ENCODE results near the gene RRP1. TPM values are rescaled to one million over a fixed set of nuclear protein-coding genes. Genes with fewer than 3 reads are reported as not detected.

The RRP1 gene
- total and polyA plus RNA-seq, 9 of the 15 experiments (the other 6 are each of a cell fraction or from before 2014, with no cell fraction given) = 0.89 to 105 (median 51.6) TPM

DNA sequence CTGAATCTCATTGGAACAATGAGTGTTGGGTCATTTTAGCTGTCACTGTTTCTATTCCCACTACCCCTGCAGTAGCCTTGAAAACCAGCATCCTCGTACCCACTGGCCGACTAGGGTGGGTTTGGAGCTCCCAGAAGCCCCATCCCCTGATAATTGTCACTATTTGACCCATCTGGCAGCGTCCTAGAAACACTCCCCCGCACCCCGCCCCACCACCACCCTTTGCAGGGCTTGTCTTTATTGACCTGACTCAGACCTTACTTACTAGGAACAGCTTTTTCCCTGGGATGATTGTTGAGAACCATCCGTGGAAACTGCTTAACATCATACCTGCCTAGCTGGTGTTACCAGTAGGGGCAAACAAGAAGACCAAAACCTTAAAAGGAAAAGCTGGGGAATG is 47.2 kb downstream of the RRP1 start (continued):
- TF ChIP-seq HDAC2 (IDR thresholded peaks at IDR 0.05) (no peak), HSF4 (CRISPR knock-in tag; IDR thresholded peaks at IDR 0.05; ENCODE audit: borderline replicate concordance) (no peak), ZFP30 (CRISPR knock-in tag; IDR thresholded peaks at IDR 0.05; ENCODE audit: borderline replicate concordance) (no peak), PHF20 (IDR thresholded peaks at IDR 0.05; ENCODE audit: partially characterized antibody) (no peak), HDAC8 (tag; IDR thresholded peaks at IDR 0.05) (no peak), EGR1 (conservative IDR thresholded peaks at IDR 0.05) (peak; percentile 51), DPF2 (IDR thresholded peaks at IDR 0.05) (0 out of 2 replicates have a peak, but pooled peaks have one; percentile 13), KLF6 (CRISPR knock-in tag; IDR thresholded peaks at IDR 0.05; ENCODE audit: borderline replicate concordance) (no peak), NR1H2 (CRISPR knock-in tag; IDR thresholded peaks at IDR 0.05) (no peak), NCOA1 (IDR thresholded peaks at IDR 0.05; ENCODE audit: low read depth) (no peak), SP2 (IDR thresholded peaks at IDR 0.05; ENCODE audit: extremely low read depth, low read depth, low read length, poor library complexity, severe bottlenecking) (no peak), RBM14 (IDR thresholded peaks at IDR 0.05; ENCODE audit: borderline replicate concordance, insufficient read depth, low read depth, low read length) (no peak), POLR2AphosphoS2 (IDR thresholded peaks at IDR 0.05; ENCODE audit: low read length) (no peak), PTRF (tag; IDR thresholded peaks at IDR 0.05) (no peak), RHOXF2B (CRISPR knock-in tag; conservative IDR thresholded peaks at IDR 0.05) (no peak), MEF2A (IDR thresholded peaks at IDR 0.05; ENCODE audit: control insufficient read depth, low read depth, low read length) (no peak), SMAD4 (CRISPR knock-in tag; conservative IDR thresholded peaks at IDR 0.05) (no peak), ZNF263 (CRISPR knock-in tag; IDR thresholded peaks at IDR 0.05; ENCODE audit: borderline replicate concordance) (no peak), ZBED1 (IDR thresholded peaks at IDR 0.05) (no peak), SAFB (IDR thresholded peaks at IDR 0.05; ENCODE audit: borderline replicate concordance, low read depth, low read length) (no peak), MYBL2 (IDR thresholded peaks at IDR 0.05; ENCODE audit: low read depth) (no peak), MYBL2 (CRISPR knock-in tag; IDR thresholded peaks at IDR 0.05; ENCODE audit: borderline replicate concordance) (no peak), PYGO2 (tag; IDR thresholded peaks at IDR 0.05) (no peak)
- TF ChIP-seq, protein P1, sequence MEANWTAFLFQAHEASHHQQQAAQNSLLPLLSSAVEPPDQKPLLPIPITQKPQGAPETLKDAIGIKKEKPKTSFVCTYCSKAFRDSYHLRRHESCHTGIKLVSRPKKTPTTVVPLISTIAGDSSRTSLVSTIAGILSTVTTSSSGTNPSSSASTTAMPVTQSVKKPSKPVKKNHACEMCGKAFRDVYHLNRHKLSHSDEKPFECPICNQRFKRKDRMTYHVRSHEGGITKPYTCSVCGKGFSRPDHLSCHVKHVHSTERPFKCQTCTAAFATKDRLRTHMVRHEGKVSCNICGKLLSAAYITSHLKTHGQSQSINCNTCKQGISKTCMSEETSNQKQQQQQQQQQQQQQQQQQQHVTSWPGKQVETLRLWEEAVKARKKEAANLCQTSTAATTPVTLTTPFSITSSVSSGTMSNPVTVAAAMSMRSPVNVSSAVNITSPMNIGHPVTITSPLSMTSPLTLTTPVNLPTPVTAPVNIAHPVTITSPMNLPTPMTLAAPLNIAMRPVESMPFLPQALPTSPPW (CRISPR knock-in tag; IDR thresholded peaks at IDR 0.05) = 0 out of 2 replicates have a peak, but pooled peaks have one; percentile 26
- TF ChIP-seq, protein P2, sequence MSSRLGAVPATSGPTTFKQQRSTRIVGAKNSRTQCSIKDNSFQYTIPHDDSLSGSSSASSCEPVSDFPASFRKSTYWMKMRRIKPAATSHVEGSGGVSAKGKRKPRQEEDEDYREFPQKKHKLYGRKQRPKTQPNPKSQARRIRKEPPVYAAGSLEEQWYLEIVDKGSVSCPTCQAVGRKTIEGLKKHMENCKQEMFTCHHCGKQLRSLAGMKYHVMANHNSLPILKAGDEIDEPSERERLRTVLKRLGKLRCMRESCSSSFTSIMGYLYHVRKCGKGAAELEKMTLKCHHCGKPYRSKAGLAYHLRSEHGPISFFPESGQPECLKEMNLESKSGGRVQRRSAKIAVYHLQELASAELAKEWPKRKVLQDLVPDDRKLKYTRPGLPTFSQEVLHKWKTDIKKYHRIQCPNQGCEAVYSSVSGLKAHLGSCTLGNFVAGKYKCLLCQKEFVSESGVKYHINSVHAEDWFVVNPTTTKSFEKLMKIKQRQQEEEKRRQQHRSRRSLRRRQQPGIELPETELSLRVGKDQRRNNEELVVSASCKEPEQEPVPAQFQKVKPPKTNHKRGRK (tag; IDR thresholded peaks at IDR 0.05) = no peak
- TF ChIP-seq, protein P3, sequence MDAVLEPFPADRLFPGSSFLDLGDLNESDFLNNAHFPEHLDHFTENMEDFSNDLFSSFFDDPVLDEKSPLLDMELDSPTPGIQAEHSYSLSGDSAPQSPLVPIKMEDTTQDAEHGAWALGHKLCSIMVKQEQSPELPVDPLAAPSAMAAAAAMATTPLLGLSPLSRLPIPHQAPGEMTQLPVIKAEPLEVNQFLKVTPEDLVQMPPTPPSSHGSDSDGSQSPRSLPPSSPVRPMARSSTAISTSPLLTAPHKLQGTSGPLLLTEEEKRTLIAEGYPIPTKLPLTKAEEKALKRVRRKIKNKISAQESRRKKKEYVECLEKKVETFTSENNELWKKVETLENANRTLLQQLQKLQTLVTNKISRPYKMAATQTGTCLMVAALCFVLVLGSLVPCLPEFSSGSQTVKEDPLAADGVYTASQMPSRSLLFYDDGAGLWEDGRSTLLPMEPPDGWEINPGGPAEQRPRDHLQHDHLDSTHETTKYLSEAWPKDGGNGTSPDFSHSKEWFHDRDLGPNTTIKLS (IDR thresholded peaks at IDR 0.05; ENCODE audit: borderline replicate concordance, low read depth) = no peak
- TF ChIP-seq, protein P4, sequence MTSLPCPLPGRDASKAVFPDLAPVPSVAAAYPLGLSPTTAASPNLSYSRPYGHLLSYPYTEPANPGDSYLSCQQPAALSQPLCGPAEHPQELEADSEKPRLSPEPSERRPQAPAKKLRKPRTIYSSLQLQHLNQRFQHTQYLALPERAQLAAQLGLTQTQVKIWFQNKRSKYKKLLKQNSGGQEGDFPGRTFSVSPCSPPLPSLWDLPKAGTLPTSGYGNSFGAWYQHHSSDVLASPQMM (CRISPR knock-in tag; IDR thresholded peaks at IDR 0.05) = no peak

Data from K562 (cell line).